OCI-LY7 (cell line): ENCODE data around the gene FCER1G.

ENCODE experiments used
- CTCF ChIP-seq: fragments of 200-600 bp; sonication (generic); conservative IDR thresholded peaks from 2 replicates; pipeline ENCODE4 v1.5.1; 2014; ENCODE audit warnings: mild to moderate bottlenecking, antibody characterized with exemption, low read length, moderate library complexity, mixed read lengths
- EZH2phosphoT487 ChIP-seq: fragments of 200-600 bp; sonication (generic); IDR thresholded peaks from 2 replicates; pipeline ENCODE4 v1.6.1; 2018; ENCODE audit warnings: low read depth, borderline replicate concordance, mild to moderate bottlenecking, mixed run types, antibody characterized with exemption, low read length, moderate library complexity, mixed read lengths

- TF ChIP-seq CTCF (no peak), EZH2phosphoT487 (no peak)
Measured at GRCh38 chr1:161229896-161230295, 14.8 kb downstream of the FCER1G start.
